Endothelial cell of umbilical vein (primary cell): ENCODE measurements around the gene SERF2. TPM values are rescaled to one million over a fixed set of nuclear protein-coding genes. Genes with fewer than 3 reads are reported as not detected.

Source experiments
- BruUV-seq: library from RNA; stranded (reverse); fragments of 400-500 nt; replicated peaks from 2 replicates; lab custom pipeline; 2021; lab: Mats Ljungman, UMichigan
- CTCF ChIA-PET: fragments of 300-600, 350-600 bp; sonication (Branson Sonifier 250); formaldehyde crosslinking; loops from one replicate; lab custom pipeline; 2021; ENCODE audit warnings: antibody characterized with exemption, inconsistent platforms; lab: Charles Lee
- POLR2A ChIA-PET: fragments of 300-600, 350-600 bp; sonication (Branson Sonifier 250); formaldehyde crosslinking; loops from one replicate; lab custom pipeline; 2021; ENCODE audit warnings: antibody characterized with exemption, inconsistent platforms; lab: Charles Lee
- DNase-seq: peaks from one replicate; pipeline ENCODE4 v3.0.0-alpha.2; 2011; ENCODE audit warnings: low read depth, low spot score
- FAIRE-seq: peaks from 2 replicates; lab custom pipeline; 2011; peaks lifted over from hg19 to GRCh38; lab: Jason Lieb, UNC
- H2AFZ ChIP-seq: 2 replicates; pipeline ENCODE4 v1.6.0; 2012; ENCODE audit warnings: low read depth, low read length, control low read depth, inconsistent platforms
- H3K27ac ChIP-seq: 2 replicates; pipeline ENCODE4 v1.5.1; 2011; ENCODE audit warnings: low read depth, mild to moderate bottlenecking, control low read depth, low read length, moderate library complexity; ENCODE audit not compliant: insufficient read depth
- H3K27me3 ChIP-seq, 2 experiments: 2 replicates each; pipeline versions ENCODE4 v1.6.0 to v1.6.1; 2011; ENCODE audit warnings: low read length in 2 of 2, mixed read lengths in 1 of 2; ENCODE audit not compliant: control insufficient read depth in 2 of 2, insufficient read depth in 2 of 2
- H3K36me3 ChIP-seq, 2 experiments: 2 replicates in 1 of 2; 3 replicates in 1 of 2; pipeline ENCODE4 v1.5.1; 2011; ENCODE audit warnings: low read length in 2 of 2, mild to moderate bottlenecking in 1 of 2, moderate library complexity in 1 of 2; ENCODE audit not compliant: control insufficient read depth in 2 of 2, insufficient read depth in 2 of 2; ENCODE audit errors: extremely low read depth in 1 of 2
- H3K4me1 ChIP-seq: 3 replicates; pipeline ENCODE4 v1.5.1; 2011; ENCODE audit warnings: mild to moderate bottlenecking, low read length; ENCODE audit not compliant: control insufficient read depth, insufficient read depth; ENCODE audit errors: extremely low read depth
- H3K4me2 ChIP-seq: 2 replicates; pipeline ENCODE4 v1.6.1; 2011; ENCODE audit warnings: low read length, control low read depth, mixed read lengths; ENCODE audit not compliant: insufficient read depth
- H3K4me3 ChIP-seq, 3 experiments: fragments of 200-600 bp in 1 of 3; sonication (generic), shearing (Covaris generic) in 1 of 3; replicated peaks in 1 of 3; 2 replicates each; pipeline ENCODE4 v1.5.1; 2011 to 2016; ENCODE audit warnings: control low read depth in 3 of 3, low read length in 3 of 3, mild to moderate bottlenecking in 2 of 3, inconsistent platforms in 1 of 3, low read depth in 1 of 3, moderate library complexity in 1 of 3; ENCODE audit not compliant: insufficient read depth in 1 of 3
- H3K79me2 ChIP-seq: 2 replicates; pipeline ENCODE4 v1.6.0; 2012; ENCODE audit warnings: low read length, inconsistent platforms; ENCODE audit not compliant: control insufficient read depth, insufficient read depth
- H3K9ac ChIP-seq: replicated peaks from 2 replicates; pipeline ENCODE3; 2011; ENCODE audit warnings: low read length, control low read depth; ENCODE audit not compliant: insufficient read depth; ENCODE audit errors: extremely low read depth
- H3K9me1 ChIP-seq: replicated peaks from 3 replicates; pipeline ENCODE4 v1.6.0; 2011; ENCODE audit warnings: mild to moderate bottlenecking, low read length; ENCODE audit not compliant: control insufficient read depth, insufficient read depth; ENCODE audit errors: extremely low read depth
- H3K9me3 ChIP-seq: replicated peaks from 2 replicates; pipeline ENCODE4 v1.5.1; 2012; ENCODE audit warnings: low read length, inconsistent platforms; ENCODE audit not compliant: control insufficient read depth, insufficient read depth
- H4K20me1 ChIP-seq: replicated peaks from 2 replicates; pipeline ENCODE3; 2011; ENCODE audit warnings: mild to moderate bottlenecking, low read length; ENCODE audit not compliant: control insufficient read depth, insufficient read depth; ENCODE audit errors: extremely low read depth
- CTCF ChIP-seq, 2 donors: IDR thresholded peaks; 1 replicate in 1 of 2; 2 replicates in 1 of 2; pipeline ENCODE4 v1.5.1; 2011; ENCODE audit warnings: low read length in 2 of 2, mild to moderate bottlenecking in 2 of 2, moderate library complexity in 2 of 2, control low read depth in 1 of 2, inconsistent platforms in 1 of 2, low read depth in 1 of 2; ENCODE audit not compliant: insufficient read depth in 1 of 2; ENCODE audit errors: extremely low read depth in 1 of 2
- EZH2 ChIP-seq: IDR thresholded peaks from 2 replicates; pipeline ENCODE4 v1.6.1; 2012; ENCODE audit warnings: borderline replicate concordance, low read depth, mild to moderate bottlenecking, moderate library complexity, low read length, inconsistent platforms; ENCODE audit not compliant: severe bottlenecking
- FOS ChIP-seq: IDR thresholded peaks from 2 replicates; pipeline ENCODE4 v1.6.1; 2011; ENCODE audit warnings: mild to moderate bottlenecking, low read length, moderate library complexity, borderline replicate concordance; ENCODE audit not compliant: insufficient read depth
- GATA2 ChIP-seq: IDR thresholded peaks from 2 replicates; pipeline ENCODE4 v1.7.0; 2011; ENCODE audit warnings: low read depth, mild to moderate bottlenecking, moderate library complexity, mixed read lengths, low read length; ENCODE audit not compliant: insufficient read length, insufficient read depth
- JUN ChIP-seq: IDR thresholded peaks from 2 replicates; pipeline ENCODE4 v1.6.1; 2011; ENCODE audit warnings: borderline replicate concordance, low read depth; ENCODE audit not compliant: insufficient read length, insufficient read depth
- MAX ChIP-seq: IDR thresholded peaks from 2 replicates; pipeline ENCODE4 v1.6.1; 2011; ENCODE audit not compliant: insufficient read depth, insufficient read length
- MYC ChIP-seq: IDR thresholded peaks from one replicate; pipeline ENCODE4 v1.6.1; 2011; ENCODE audit warnings: mild to moderate bottlenecking, low read depth, low read length
- POLR2A ChIP-seq: IDR thresholded peaks from 2 replicates; pipeline ENCODE4 v1.6.1; 2012; ENCODE audit warnings: low read depth, mild to moderate bottlenecking, control low read depth, low read length
- POLR2AphosphoS5 ChIP-seq: IDR thresholded peaks from 2 replicates; pipeline ENCODE4 v1.6.1; 2012; ENCODE audit warnings: low read depth, mild to moderate bottlenecking, control low read depth, low read length, moderate library complexity; ENCODE audit not compliant: insufficient read depth
- dilution Hi-C: fragments of 300-500 bp; cut with MboI; formaldehyde crosslinking; loops from one replicate; pipeline ENCODE4 v1.15.0; 2019; ENCODE audit warnings: low sequenced_read_pairs; ENCODE audit not compliant: extremely low pct_ligation_motif_present
- intact Hi-C: fragments of 100-400 bp; cut with micrococcal nuclease; formaldehyde crosslinking; loops from one replicate; pipeline ENCODE4 v1.10.0; 2022
- polyA plus RNA-seq, 4 experiments: library from polyadenylated mRNA; depleted of rRNA in 3 of 4; stranded (reverse) in 3 of 4; unstranded in 1 of 4; fragments of >200 nt; gene quantifications; 2 replicates each; pipeline versions ENCODE4 v1.2.1 to v1.2.3, GENCODE V29; 2011 to 2012; ENCODE audit warnings: missing spikeins in 1 of 4
- total RNA-seq: library from RNA; stranded (reverse); gene quantifications from 2 replicates; pipeline ENCODE4 v1.2.3, GENCODE V29; 2021

The SERF2 gene
- total and polyA plus RNA-seq, 2 donors (not counting 3 experiments of a cell fraction or from before 2014, with no cell fraction given) = 970 to 1,481 TPM

- dilution Hi-C loops (no loop called here), intact Hi-C loops (no loop called here)
- Histone ChIP-seq H3K9me1 (no peaks in the 10 kb centered on the region), H3K4me2 (no peak overlapping the region), H3K4me3 (no peak overlapping the region), H3K9ac (no peak overlapping the region), H3K79me2 (peaks cover 21% of the 10 kb centered on the region), H3K4me1 (peaks cover 12% of the 10 kb centered on the region), H4K20me1 (no peaks in the 10 kb centered on the region), H3K36me3 (peaks cover 15 to 20% of the 10 kb centered on the region in 2 experiments), H2AFZ (no peak overlapping the region), H3K27me3 (no peaks in the 10 kb centered on the region), H3K27ac (no peak overlapping the region), H3K9me3 (no peaks in the 10 kb centered on the region)
- POLR2A ChIA-PET = no interaction called here
- CTCF ChIA-PET = no interaction called here
- no TSS peak for BruUV-seq
- TF ChIP-seq FOS = no peak
- no peak for TF ChIP-seq CTCF (IDR thresholded peaks at IDR 0.05; ENCODE audit: extremely low read depth in 1 of 2, insufficient read depth in 1 of 2, low read depth in 1 of 2, low read length in 2 of 2)
- TF ChIP-seq POLR2A = no peak
- TF ChIP-seq MAX = no peak
- TF ChIP-seq GATA2 = no peak
- no peak for TF ChIP-seq MYC
- TF ChIP-seq JUN = no peak
- TF ChIP-seq EZH2 = no peak
- no peak for TF ChIP-seq POLR2AphosphoS5
- FAIRE-seq (no peak), DNase-seq (no peak)
Observed at GRCh38 chr15:43799209-43799944, 7.3 kb downstream of the SERF2 start.
